ENCODE measurements around the gene MEGF6. TPM values are rescaled to one million over a fixed set of nuclear protein-coding genes. Genes with fewer than 3 reads are reported as not detected.

The MEGF6 gene
- total RNA-seq, 2 donors from 2014 or later, result 67.3 to 82.5 TPM

GRCh38 chr1:3540876-3541275, 70.4 kb downstream of the MEGF6 start:
- Histone ChIP-seq H3K27me3 (replicated peaks; ENCODE audit: insufficient read depth) (no peaks in the 10 kb centered on the region), H3K9me3 (no peaks in the 10 kb centered on the region), H3K36me3 (no peaks in the 10 kb centered on the region), H3K27ac (no peak overlapping the region), H3K4me1 (replicated peaks) (peaks cover 9% of the 10 kb centered on the region), H3K4me3 (no peak overlapping the region)
- WGBS, result 91% methylated on average over 13 of the region's 13 CpGs
- DNase-seq (ENCODE audit: low spot score), result no peak
- TF ChIP-seq POLR2AphosphoS5 (IDR thresholded peaks at IDR 0.05), result no peak
- no peak for TF ChIP-seq POLR2A (IDR thresholded peaks at IDR 0.05)
- TF ChIP-seq CTCF (IDR thresholded peaks at IDR 0.05), result no peak
- intact Hi-C loops (cut with DNase I), result no loop called here

GRCh38 chr1:3539707-3540425, 71.4 kb downstream of the MEGF6 start:
- TF ChIP-seq POLR2AphosphoS5 (IDR thresholded peaks at IDR 0.05) (peak; percentile 45), POLR2A (IDR thresholded peaks at IDR 0.05) (no peak)
- WGBS, result 37% methylated on average over 24 of the region's 24 CpGs
- intact Hi-C loops (cut with DNase I), result no loop called here
- no peaks in the 10 kb centered on the region for H3K36me3 ChIP-seq
- H3K27ac ChIP-seq, result peak overlapping the region; percentile 57 to 58
- H3K27me3 ChIP-seq (replicated peaks; ENCODE audit: insufficient read depth), result no peaks in the 10 kb centered on the region
- peaks cover 9% of the 10 kb centered on the region for H3K4me1 ChIP-seq (replicated peaks)
- no peak overlapping the region for H3K4me3 ChIP-seq
- peak; percentile 59 for DNase-seq (ENCODE audit: low spot score)
- no peaks in the 10 kb centered on the region for H3K9me3 ChIP-seq

- no peaks in the 10 kb centered on the region for H3K9me3 ChIP-seq
- no peaks in the 10 kb centered on the region for H3K36me3 ChIP-seq
- no peak overlapping the region for H3K27ac ChIP-seq
- TF ChIP-seq POLR2AphosphoS5 (IDR thresholded peaks at IDR 0.05) (no peak), CTCF (IDR thresholded peaks at IDR 0.05) (no peak), POLR2A (IDR thresholded peaks at IDR 0.05) (no peak)
- no peaks in the 10 kb centered on the region for H3K27me3 ChIP-seq (replicated peaks; ENCODE audit: insufficient read depth)
- no peak overlapping the region for H3K4me3 ChIP-seq
- H3K4me1 ChIP-seq (replicated peaks), result peaks cover 9% of the 10 kb centered on the region
- no peak for DNase-seq (ENCODE audit: low spot score)
- WGBS, result 95% methylated on average over 15 of the region's 16 CpGs
- intact Hi-C loops (cut with DNase I), result no loop called here
These were observed 73.9 kb downstream of the MEGF6 start for GRCh38 chr1:3537359-3537758.

- H3K4me3 ChIP-seq, result no peak overlapping the region
- H3K9me3 ChIP-seq, result no peaks in the 10 kb centered on the region
- H3K27me3 ChIP-seq (replicated peaks; ENCODE audit: insufficient read depth), result no peaks in the 10 kb centered on the region
- intact Hi-C loops (cut with DNase I), result no loop called here
- TF ChIP-seq POLR2A (IDR thresholded peaks at IDR 0.05) (no peak), CTCF (IDR thresholded peaks at IDR 0.05) (no peak), POLR2AphosphoS5 (IDR thresholded peaks at IDR 0.05) (no peak)
- no peak overlapping the region for H3K27ac ChIP-seq
- DNase-seq (ENCODE audit: low spot score), result no peak
- peaks cover 9% of the 10 kb centered on the region for H3K4me1 ChIP-seq (replicated peaks)
- H3K36me3 ChIP-seq, result no peaks in the 10 kb centered on the region
- WGBS, result 93% methylated on average over 21 of the region's 27 CpGs
These were observed 74.7 kb downstream of the MEGF6 start for GRCh38 chr1:3536420-3537195.

GRCh38 chr1:3535732-3536131, 75.6 kb downstream of the MEGF6 start:
- H3K27ac ChIP-seq, result no peak overlapping the region
- intact Hi-C loops (cut with DNase I), result no loop called here
- H3K4me3 ChIP-seq, result no peak overlapping the region
- no peak for DNase-seq (ENCODE audit: low spot score)
- no peaks in the 10 kb centered on the region for H3K27me3 ChIP-seq (replicated peaks; ENCODE audit: insufficient read depth)
- H3K36me3 ChIP-seq, result no peaks in the 10 kb centered on the region
- peaks cover 9% of the 10 kb centered on the region for H3K4me1 ChIP-seq (replicated peaks)
- TF ChIP-seq POLR2AphosphoS5 (IDR thresholded peaks at IDR 0.05), result no peak
- no peak for TF ChIP-seq POLR2A (IDR thresholded peaks at IDR 0.05)
- no peak for TF ChIP-seq CTCF (IDR thresholded peaks at IDR 0.05)
- no peaks in the 10 kb centered on the region for H3K9me3 ChIP-seq
- WGBS, result 92% methylated on average over 12 of the region's 12 CpGs
